ENCODE data around the gene OBSL1.

OBSL1 gene

GRCh38 chr2:219531639-219532377 is 39.5 kb downstream of the OBSL1 start:
- no peak for DNase-seq (ENCODE audit: low read depth)

- DNase-seq (ENCODE audit: low read depth) = peak; percentile 86
These were observed 41.0 kb downstream of the OBSL1 start for GRCh38 chr2:219530048-219530963.

GRCh38 chr2:219527472-219527871 is 43.9 kb downstream of the OBSL1 start:
- DNase-seq (ENCODE audit: low read depth) = no peak

GRCh38 chr2:219527076-219527394 is 44.3 kb downstream of the OBSL1 start:
- DNase-seq (ENCODE audit: low read depth) = no peak

DNA sequence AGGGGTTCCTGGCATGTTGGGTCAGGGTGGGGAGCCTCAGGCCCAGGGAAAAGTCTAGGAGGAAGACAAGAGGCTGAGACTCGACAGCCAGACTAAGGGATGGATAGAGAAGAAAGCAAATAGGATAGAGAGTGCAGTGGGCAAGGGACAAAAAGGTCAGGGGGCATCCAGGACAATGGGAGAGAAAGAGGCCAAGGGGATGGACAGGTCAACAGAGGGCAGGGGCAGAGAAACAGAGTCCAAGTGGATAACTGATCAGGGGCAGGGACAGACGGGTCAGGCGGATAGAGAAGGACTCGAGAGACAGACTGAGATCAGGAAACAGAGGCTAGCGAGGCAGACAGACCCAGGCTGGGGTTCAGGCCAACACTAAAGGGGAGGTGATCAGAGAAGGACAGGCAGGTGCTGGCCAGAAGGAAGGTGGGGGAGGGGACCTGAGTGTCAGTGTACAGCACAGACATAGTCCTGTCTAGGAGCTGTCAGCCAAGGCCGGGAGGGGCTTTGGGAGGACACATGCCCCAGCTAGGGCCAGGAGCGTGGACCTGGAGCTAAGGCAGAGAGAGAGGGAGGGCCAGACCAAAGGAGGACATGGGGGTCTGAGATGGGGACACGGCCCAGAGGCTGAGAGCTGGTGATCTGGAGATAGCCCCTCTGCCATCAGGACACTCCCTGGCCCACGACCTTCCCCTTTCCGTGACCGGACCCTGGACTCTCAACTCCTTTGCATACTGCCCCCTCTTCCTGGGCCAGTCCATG is 44.8 kb downstream of the OBSL1 start:
- DNase-seq (ENCODE audit: low read depth) = no peak

- DNase-seq (ENCODE audit: low read depth) = no peak
These were observed 45.7 kb downstream of the OBSL1 start for GRCh38 chr2:219525533-219526232.

DNA sequence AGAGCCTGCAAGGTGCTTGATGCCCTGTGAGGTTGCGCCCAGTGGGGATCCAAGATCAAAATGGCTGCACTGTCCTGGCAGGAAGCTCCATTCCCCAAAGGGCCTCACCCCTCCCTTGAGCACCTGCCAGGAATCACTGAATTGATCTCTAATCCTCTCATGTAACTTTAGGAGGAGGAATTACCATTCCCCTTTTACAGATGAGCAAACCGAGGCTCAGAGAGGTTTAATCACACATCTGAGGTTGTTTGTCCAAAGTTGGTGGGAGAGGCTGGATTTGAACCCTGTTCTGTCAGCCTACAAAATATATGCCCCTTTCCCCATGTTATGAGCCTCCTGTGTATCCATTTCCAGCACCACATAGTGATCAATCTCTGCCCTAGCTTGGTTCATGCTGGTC is 46.5 kb downstream of the OBSL1 start:
- DNase-seq (ENCODE audit: low read depth) = no peak

GRCh38 chr2:219523031-219523671 is 48.2 kb downstream of the OBSL1 start:
- DNase-seq (ENCODE audit: low read depth) = no peak

DNA sequence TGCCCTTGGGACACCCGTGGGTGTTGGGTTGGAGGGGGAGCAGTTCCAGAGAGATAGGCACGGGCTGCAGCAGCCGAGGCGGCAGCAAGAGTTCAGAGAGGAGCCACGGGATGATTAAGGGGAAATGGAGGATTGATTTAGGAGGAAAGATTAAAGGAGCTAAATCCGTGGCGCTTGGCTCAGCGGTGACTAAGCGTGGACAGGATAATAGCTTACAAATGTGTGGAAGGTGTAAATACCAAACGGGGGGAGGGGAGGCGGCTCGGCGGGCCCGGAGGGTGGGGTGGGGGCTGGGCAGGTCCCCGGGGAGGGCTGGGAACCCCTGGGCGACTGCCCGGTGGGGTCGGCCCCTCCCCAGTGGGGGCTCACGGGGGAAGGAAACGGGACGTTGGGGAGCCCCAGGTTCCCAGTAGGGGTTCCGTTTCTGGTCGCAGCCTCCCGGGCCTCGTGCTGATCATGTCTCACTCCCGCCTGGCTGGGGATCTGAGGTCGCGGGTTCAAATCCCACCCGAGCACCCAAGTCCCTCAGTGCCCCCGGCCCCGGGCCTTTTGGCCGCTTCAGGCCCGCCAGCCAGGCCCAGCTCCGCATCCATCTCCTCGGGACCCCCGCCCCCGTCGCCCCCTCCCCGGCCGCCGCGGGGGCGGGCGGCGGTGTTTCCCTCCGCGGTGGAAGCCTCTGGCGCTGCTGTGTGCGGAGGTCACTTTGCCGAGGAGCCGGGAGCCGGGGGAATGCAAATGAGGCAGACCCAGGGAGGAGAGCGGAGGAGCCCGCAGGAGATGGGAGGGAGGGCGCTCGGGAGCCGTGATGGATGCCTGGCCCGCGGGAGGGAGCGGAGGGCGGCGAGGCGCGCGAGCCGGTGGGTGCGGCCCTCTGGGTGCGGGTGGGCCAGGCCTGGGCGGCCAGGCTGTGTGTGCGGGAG is 49.0 kb downstream of the OBSL1 start:
- peak; percentile 88 for DNase-seq (ENCODE audit: low read depth)

DNA sequence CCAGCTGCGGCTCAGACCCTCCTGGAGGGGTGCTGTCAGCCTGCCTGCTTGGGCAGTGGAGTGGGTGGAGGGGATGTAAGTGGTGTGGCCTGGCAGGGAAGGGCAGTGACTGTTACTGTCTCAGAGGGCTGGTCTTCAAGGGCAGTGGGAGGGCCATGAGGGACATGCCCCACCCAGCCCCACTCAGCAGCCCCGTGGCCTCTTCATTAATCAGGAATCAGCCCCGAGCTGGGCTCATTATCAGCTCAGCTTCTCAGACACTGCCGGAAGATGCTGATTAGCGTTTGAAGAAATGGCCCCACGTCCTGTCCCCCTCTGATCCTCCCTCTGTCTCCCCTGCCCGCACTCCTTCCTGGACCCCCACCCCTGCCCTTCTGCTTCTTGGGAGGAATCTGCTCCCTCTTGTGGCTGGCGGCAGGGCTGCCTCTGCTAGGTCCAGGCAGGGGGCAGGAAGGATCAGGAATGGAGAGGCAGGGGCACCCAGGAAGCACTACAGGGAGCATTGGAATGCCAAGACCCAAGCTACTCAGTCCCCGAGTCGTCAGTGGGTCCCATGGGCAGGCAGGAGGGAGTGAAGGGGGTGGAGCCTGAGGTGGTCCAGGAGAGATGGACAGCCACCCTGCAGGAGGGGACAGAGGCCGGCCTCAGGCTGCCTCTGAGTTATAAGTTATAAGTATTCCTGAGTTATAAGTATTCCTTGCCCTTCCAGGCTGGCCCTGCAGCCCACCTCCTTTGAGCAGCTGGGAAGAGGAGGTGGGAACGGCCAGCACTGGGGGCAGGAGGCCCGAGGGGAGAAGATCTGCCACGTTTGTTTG is 50.1 kb downstream of the OBSL1 start:
- peak; percentile 75 for DNase-seq (ENCODE audit: low read depth)

- peak; percentile 56 for DNase-seq (ENCODE audit: low read depth)
These were observed 51.3 kb downstream of the OBSL1 start for GRCh38 chr2:219520079-219520478.

DNA sequence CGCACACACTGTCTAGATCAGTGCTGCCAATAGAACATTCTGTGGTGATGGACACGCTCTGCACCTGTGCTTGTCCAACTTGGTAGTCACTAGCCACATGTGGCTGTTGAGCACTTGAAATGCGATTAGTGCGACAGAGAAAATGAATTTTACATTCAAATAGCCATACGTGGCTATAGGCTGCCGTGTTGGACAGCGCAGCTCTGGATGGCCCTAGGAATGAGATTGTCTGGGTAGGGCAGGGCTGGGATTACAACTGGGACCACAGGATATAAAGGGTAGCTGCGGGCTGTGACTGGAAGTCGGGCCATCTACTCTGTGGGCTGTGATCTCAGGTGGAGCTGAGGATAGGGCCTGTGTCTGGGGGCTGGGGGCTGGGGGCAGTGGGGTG is 51.8 kb downstream of the OBSL1 start:
- no peak for DNase-seq (ENCODE audit: low read depth)

DNA sequence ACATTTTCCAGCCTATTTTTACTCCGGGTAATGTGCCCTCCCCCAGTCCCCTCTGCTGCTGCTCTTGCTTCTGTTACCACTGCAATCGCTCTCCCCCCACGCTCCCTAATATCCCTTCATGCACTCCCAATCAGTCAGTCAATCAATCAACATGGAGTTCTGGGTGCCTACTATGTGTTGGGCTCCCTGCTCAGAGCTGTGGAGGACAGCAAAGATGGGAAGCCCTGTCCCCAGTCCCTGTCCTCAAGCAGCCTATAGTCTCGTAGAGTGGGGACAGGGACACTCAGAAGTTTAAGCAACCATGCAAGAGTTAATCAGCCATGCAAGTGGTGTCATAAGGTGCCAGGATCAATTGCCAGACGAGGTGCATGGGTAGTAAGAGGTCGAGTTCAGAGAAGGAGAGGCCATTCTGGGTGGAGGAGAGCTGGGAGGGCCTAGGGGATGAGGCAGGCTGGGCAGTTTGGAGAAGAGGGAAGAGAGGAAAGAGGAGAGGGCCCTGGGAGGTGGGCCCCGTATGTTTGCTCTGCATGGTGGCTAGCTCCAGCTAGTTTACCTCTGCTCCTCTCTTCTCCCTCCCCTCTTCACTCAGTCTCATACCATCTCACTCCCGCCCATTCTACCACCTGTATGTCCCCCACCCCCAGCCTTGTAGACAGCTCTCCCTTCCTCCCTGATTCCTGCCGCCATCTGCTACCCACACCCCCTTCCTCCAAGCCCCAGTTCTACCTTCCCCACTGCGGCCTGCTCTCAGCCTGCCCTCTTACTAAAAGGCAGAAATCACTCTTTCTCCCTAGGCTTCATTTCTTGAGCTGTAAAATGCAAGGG is 53.2 kb downstream of the OBSL1 start:
- DNase-seq (ENCODE audit: low read depth) = no peak

DNA sequence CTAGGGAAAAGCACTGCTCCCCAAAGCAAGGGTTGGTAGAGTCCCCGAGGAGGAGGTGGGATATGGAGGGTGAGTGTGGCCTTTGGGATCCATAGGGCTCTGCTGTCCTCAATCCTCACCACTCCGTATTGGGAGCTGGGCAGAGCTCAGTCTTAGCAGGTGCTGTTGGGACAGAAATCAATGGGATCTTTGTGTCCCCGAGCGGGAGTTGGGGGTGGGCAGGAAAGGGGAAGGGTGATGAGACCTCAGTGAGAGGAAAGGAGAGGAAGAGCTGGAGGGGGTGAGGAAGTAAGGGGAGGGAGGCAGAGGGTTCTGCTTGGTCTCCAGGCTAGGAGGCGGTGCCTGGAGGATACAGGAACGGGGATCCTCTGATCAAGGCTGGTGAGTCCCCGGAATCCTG is 54.5 kb downstream of the OBSL1 start:
- DNase-seq (ENCODE audit: low read depth) = no peak

DNA sequence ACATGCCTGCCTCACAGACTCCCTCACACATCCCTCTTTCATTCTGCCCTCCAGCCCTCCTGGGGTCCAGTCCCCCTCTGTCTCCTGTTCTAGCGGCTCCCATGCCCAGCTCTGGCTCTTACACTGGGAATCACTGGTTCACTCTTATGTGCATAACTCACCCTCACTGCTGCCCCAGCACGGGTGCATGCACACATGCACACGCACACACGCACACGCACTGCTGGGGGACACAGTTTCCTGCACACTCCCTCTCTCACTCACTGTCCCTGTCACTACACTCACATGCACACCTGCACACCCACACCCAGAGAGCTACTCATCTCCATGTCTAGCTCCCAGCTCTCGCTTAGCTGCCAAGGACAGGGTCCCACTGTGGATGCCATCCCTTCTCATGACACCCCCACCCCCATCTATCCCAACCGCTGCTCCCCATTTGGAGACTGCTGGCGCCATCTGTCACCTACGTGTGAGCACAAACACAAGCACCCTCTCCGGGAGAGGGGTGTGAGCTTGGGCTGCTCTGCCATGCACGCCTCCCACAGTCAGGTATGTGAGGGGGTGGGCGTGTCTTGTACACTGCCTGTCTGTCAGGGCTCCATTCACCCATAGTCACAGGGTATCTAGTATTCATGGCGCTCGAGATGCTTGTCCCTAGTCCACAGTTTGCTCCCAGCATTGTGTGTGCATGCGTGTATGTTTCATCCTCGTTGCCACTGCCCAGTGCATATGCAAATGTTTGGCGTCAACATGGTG is 55.3 kb downstream of the OBSL1 start:
- DNase-seq (ENCODE audit: low read depth) = no peak

- DNase-seq (ENCODE audit: low read depth) = no peak
These were observed 56.5 kb downstream of the OBSL1 start for GRCh38 chr2:219514836-219515235.

- DNase-seq (ENCODE audit: low read depth) = peak; percentile 38
These were observed 57.1 kb downstream of the OBSL1 start, which contains the start of gene ASIC4 for GRCh38 chr2:219514196-219514761. Gene ASIC4 (plus strand): TSS chr2:219514482. CDS start chr2:219514725, 243 bp downstream.

Data from EH (cell line).